Lower leg skin (tissue), 3 donors: ENCODE measurements around the gene MTUS2.

Source experiments
- POLR2A ChIP-seq, 2 donors: fragments of 450-650 bp; IDR thresholded peaks; one replicate each; pipeline ENCODE4 v1.6.1; 2016 to 2017; ENCODE audit warnings: antibody characterized with exemption in 2 of 2, mild to moderate bottlenecking in 1 of 2, moderate library complexity in 1 of 2
- TF ChIP-seq, protein P1 (sequence below), 3 donors: fragments of 450-650 bp; IDR thresholded peaks; one replicate each; pipeline ENCODE4 v1.5.1; 2016; ENCODE audit warnings: antibody characterized with exemption in 3 of 3, mild to moderate bottlenecking in 3 of 3, moderate library complexity in 2 of 3

GRCh38 chr13:29472332-29472961, 652.3 kb downstream of the MTUS2 start:
- TF ChIP-seq, protein P1, sequence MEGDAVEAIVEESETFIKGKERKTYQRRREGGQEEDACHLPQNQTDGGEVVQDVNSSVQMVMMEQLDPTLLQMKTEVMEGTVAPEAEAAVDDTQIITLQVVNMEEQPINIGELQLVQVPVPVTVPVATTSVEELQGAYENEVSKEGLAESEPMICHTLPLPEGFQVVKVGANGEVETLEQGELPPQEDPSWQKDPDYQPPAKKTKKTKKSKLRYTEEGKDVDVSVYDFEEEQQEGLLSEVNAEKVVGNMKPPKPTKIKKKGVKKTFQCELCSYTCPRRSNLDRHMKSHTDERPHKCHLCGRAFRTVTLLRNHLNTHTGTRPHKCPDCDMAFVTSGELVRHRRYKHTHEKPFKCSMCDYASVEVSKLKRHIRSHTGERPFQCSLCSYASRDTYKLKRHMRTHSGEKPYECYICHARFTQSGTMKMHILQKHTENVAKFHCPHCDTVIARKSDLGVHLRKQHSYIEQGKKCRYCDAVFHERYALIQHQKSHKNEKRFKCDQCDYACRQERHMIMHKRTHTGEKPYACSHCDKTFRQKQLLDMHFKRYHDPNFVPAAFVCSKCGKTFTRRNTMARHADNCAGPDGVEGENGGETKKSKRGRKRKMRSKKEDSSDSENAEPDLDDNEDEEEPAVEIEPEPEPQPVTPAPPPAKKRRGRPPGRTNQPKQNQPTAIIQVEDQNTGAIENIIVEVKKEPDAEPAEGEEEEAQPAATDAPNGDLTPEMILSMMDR (IDR thresholded peaks at IDR 0.05) = no peak
- TF ChIP-seq POLR2A (IDR thresholded peaks at IDR 0.05) = no peak
